NT2/D1 (cell line): Measurements from ENCODE around the gene DDX56.

Experiments used
- SUZ12 ChIP-seq: IDR thresholded peaks from 2 replicates; pipeline ENCODE4 v1.6.1; 2011; ENCODE audit not compliant: insufficient read length, insufficient read depth; ENCODE audit errors: extremely low read depth
- YY1 ChIP-seq: IDR thresholded peaks from 2 replicates; pipeline ENCODE4 v1.6.1; 2011; ENCODE audit not compliant: insufficient read length, insufficient read depth
- ZNF274 ChIP-seq: IDR thresholded peaks from 2 replicates; pipeline ENCODE4 v1.6.1; 2011; ENCODE audit warnings: mild to moderate bottlenecking, low read depth, low read length

DNA sequence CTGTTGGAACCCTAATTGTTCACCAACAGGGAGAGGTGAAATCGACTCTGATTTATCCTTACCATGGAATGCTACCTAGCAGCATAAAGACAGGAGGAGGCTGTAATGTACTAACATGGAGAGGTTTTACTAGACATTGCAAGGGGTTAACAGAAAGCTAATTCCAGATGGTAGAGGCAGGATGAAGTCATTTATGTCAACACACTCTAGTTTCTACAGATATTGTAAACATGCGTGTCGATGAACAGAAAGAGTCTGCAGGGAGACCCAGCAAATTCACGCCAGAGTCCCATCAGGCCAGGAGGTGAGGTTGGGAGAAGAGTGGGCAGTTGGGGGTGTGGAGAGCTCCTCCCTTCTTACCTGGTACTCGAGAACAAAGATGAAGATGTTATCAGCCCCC is 39.6 kb downstream of the DDX56 start:
- no peak for TF ChIP-seq YY1
- no peak for TF ChIP-seq SUZ12
- TF ChIP-seq ZNF274: no peak
